ENCODE measurements around the gene SOX1. TPM values are rescaled to one million over a fixed set of nuclear protein-coding genes. Genes with fewer than 3 reads are reported as not detected.

Gene SOX1
- total RNA-seq, 1 experiment from 2014 or later, result not detected

GRCh38 chr13:112117258-112117954 is 50.5 kb downstream of the SOX1 start:
- no peak for DNase-seq (ENCODE audit: low spot score)
- in situ Hi-C loops (cut with HindIII; ENCODE audit: low sequenced_read_pairs), result no loop called here

- in situ Hi-C loops (cut with HindIII; ENCODE audit: low sequenced_read_pairs), result no loop called here
- DNase-seq (ENCODE audit: low spot score), result no peak
These were observed 51.0 kb downstream of the SOX1 start for GRCh38 chr13:112117955-112118302.

GRCh38 chr13:112118451-112119064 is 51.6 kb downstream of the SOX1 start:
- no peak for DNase-seq (ENCODE audit: low spot score)
- in situ Hi-C loops (cut with HindIII; ENCODE audit: low sequenced_read_pairs), result no loop called here

- in situ Hi-C loops (cut with HindIII; ENCODE audit: low sequenced_read_pairs), result no loop called here
- no peak for DNase-seq (ENCODE audit: low spot score)
These were observed 52.5 kb downstream of the SOX1 start for GRCh38 chr13:112119192-112120030.

GRCh38 chr13:112120031-112120373 is 53.1 kb downstream of the SOX1 start:
- in situ Hi-C loops (cut with HindIII; ENCODE audit: low sequenced_read_pairs), result no loop called here

More at GRCh38 chr13:112120031-112120373, 53.1 kb downstream of the SOX1 start:
- no peak for DNase-seq (ENCODE audit: low spot score)

All from G401 (cell line).